ENCODE measurements around the gene SLC9C2.

GRCh38 chr1:173489929-173490328, 112.9 kb downstream of the SLC9C2 start:
- no peak for TF ChIP-seq CTCF (conservative IDR thresholded peaks at IDR 0.05; ENCODE audit: low read depth, low read length)
- TF ChIP-seq EZH2 (IDR thresholded peaks at IDR 0.05; ENCODE audit: low read length, unreplicated experiment), result no peak
- no peak for TF ChIP-seq EZH2phosphoT487 (IDR thresholded peaks at IDR 0.05; ENCODE audit: borderline replicate concordance, low read length)
